Inferior parietal cortex (tissue), 1 donor: ENCODE data around the gene UBE2E1.

Source experiments
- DNase-seq: peaks from one replicate; pipeline ENCODE4 v3.0.0-alpha.2; 2016; ENCODE audit errors: extremely low spot score

Gene UBE2E1

DNA sequence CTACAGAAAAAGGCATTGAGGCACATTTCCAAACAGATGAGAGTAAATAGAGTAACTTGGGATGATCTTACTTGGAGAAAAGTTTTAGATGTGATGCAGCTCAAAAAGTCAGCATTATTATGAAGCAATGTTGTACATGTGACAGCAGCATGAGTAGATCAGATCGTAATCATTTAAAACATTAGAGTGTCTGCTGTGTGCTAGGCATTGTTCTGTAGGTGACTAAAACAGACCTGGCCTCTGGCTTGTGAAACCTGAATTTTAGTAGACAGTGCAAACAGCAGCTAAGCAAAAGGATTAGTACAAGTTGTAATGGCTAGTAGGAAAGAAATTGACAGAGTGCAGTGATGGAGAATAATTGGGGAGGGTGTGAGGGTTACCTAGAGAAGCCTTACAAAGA, 15.1 kb downstream of the UBE2E1 start:
- no peak for DNase-seq

DNA sequence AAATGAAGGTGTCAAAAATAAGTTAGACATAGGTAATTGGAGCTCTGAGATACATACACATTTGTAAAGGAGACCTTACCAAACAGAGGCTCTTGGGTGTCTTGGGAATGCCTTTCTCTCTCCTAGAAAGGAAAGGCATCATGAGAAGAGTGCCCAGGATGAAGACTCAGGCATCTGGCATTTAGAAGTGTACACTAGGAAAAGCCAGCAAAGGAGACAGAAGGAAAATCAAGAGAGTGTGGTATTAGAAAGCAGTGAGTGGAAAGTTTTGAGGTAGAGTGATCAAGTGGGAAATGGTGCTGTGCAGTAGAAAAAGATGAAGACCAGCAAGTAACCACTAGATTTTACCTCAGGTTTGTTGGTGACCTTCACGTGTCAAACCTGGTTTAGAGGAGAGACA, 16.1 kb downstream of the UBE2E1 start:
- DNase-seq, result no peak

DNA sequence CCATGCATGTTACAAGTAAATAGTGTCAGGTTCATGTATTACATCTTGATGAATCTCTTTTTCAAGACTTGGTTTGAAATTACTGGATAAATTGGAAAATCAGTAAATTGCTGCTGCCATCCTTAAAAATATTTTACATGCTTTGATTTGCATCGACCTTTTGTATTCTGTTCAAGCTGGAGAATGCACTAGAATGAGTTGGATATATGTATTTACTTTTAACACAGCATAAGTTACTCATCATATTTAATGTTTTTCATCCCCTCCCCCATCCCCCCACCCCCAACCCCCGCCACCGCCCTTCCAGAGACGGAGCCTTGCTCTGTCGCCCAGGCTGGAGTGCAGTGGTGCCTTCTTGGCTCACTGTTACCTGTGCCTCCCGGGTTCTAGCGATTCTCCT, 16.8 kb downstream of the UBE2E1 start:
- DNase-seq, result no peak

DNA sequence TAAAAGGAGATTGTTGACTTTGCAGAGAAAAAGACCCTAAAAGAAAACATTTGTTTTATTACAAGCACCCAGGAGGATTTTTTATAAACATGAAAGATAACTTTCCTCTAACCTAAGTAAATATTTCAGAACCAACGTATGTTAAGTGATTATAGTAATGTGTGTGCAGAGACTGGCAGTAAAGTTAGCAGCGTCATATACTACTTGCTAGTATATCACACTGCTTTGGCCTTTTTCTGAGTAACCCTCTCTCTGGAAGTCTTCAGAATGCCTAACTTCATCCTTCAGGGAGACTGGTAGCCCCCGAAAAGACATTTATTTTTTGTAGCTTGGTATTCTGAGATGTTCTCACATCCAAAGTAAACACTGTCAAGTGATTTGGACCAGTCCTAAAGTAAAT, 17.9 kb downstream of the UBE2E1 start:
- no peak for DNase-seq

DNA sequence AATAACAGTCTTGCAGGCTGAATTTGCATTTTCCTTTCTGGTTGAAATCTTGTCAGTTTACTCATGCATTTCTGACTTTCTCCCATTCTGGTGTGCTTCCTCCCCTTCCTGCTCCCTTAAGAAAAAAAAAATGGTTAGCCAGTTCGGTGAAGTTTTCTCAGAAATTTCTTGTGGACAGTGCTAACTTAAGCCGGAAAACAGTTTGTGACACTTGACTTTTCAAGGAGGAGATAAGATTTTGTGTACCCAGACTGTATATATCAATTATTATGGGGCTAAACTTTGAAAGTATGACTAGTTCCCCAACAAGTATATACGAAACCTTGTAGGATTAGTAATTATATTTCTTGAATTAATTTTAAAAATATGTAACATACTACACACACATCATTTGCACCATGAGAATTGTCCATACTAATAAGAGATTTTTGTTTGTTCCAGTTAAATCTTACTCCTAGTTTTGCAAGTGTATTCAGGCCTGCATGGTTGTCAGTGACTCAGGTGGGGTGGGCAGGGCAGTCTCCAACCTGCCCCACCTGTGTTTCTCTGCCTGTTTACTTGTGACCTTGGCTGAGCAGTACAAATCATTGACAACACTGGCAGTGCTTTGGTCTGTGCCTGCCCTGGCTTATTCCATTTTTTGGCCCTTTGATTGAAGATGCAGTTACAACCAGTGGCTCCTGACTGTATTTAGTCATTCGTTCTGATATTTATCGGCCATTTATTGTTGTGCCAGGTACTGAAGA, 19.1 kb downstream of the UBE2E1 start:
- no peak for DNase-seq

DNA sequence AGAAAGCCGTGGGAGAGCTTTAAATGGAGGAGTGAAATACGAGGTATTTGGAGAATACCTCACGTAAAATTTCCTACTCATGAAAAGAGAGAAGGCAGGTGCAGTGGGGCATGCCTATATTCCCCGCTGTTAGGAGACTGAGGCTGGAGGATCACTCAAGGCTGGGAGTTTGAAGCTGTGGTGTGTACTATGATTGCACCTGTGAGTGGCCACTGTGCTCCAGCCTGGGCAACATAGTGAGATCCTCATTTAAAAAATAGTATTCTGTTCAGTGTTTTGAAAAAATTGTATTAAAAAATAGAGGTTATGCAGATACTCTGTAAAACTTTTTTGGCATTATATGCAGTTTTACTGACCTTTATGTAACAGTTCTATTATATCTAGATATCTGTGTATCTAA, 20.0 kb downstream of the UBE2E1 start:
- no peak for DNase-seq

DNA sequence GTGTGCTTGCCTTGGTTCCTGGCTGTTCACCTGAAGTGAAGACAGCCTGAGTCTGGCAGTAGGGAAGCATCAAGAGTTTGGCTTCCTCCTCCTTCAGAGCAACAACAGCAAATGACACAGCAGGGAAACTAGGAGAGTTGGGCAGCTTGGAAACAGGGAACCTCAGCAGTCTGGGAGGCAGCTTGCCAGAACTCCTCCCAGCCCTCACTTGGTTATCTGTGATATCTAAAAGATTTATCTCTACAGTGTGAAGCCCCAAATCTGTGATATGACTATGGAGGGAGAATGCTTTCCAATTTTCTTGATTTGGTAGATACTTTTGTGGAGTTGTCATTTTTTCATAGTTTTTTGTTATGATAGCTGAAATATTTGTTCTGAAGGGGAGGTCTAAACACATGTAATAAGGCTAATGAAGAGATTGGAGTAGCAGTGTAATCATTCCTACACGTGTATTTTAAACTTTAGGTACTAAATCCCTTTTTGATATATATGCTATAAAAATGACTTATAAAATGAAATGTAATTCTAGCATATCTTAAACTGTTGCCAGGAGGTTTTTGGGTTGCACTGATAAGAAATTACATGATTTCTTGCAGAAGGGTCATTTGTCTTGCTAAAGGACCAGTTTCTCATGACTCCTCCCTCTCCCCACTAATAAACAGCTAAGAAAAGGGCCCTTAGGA, 20.8 kb downstream of the UBE2E1 start:
- no peak for DNase-seq

DNA sequence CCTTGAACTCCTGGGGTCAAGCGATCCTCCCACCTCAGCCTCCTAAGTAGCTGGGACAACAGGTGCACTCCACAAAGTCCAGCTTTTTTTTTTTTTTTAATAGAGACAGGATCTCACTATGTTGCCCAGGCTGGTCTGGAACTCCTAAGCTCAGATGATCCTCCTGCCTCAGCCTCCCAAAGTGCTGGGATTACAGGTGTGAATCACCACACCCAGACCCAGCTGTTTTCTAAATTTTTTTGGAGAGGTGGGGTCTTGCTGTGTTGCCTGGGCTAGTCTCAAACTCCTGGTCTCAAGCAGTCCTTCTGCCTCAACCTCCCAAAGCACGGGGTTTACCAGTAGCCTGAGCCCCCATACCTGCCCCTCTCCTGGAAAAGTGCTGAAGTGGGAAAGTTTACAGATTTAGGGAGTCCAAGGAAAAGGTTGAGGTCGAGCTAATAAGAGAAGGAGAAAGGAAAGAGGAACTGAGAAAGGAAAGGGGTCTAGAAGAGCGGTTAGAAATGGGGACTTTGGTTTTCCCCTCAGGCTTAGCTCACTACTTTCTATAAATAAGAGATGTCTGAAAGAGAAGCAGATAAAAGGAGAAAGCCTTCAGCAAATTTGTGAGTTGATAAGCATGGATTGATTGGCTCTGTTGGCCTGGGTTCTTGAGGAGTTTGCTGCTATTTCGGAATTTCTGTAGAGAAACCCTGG, 23.6 kb downstream of the UBE2E1 start:
- no peak for DNase-seq

DNA sequence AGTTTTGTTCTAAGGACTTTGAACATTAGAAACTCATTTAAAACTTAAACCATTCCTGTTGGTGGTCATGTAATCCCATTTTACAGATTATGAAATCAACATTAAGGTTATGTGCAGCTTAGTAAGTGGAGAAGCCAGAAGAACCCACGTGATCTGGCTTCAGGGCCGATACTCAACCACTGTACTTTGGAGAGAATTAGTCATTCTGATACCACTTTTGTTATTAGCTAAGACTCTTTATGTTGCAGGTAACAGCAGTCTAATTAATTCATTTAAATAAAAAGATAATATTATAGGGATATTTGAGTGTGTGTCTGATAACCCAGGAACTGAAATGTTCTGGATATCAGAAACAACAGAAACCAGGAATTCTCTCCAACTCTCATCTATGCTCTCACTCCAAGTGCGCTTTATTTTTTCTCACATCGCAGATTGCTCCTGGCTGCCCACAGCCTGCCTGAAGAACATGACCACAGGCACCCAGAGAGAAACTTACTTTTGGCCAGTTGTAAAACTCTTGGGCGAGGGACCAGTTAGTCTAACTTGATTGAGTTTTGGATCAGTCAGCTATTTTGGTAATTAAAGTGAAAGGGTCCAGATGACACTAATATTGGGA, 25.2 kb downstream of the UBE2E1 start:
- no peak for DNase-seq

DNA sequence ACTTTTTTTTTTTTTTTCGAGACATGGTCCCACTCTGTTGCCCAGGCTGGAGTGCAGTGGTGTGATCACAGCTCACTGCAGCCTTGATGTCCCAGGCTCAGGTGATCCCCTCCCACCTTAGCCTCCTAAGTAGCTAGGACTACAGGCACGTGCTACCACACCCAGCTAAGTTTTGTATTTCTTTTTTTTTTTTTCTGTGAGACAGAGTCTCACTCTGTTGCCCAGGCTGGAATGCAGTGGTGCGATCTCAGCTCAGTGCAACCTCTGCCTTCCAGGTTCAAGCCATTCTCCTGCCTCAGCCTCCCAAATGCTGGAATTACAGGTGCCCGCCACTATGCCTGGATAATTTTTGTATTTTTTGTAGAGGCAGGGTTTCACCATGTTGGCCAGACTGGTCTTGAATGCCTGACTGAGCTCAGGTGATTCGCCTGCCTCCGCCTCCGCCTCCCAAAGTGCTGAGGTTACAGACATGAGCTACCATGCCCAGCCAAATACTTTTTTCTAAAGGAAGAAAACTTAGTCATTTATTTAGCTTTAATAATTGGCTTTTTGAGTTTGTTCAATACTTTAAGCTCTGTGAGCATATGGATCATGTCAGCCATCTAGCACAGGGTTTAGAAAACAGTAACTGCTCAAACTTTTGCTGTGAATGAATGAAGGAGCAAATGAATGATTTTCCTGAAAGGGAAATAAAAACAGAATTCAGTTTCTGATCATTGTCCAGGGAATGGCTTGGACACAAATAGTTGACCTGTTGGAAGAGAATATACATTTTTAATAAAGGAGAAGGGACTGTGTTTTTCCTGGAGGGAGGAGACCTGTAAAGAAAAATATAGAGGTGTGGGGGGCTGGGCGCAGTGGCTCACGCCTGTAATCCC, 26.0 kb downstream of the UBE2E1 start:
- no peak for DNase-seq

DNA sequence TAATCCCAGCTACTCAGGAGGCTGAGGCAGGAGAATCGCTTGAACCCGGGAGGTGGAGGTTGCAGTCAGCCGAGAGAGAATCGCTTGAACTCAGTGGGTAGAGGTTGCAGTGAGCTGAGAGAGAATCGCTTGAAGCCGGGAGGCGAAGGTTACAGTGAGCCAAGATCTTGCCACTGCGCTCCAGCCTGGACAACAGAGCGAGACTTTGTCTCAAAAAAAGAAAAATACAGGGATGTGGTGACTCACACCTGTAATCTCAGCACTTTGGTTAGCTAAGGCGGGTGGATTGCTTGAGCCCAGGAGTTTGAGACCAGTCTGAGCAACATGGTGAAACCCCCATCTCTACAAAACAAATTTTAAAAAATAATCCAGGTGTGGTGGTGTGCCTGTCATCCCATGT, 26.8 kb downstream of the UBE2E1 start:
- no peak for DNase-seq

DNA sequence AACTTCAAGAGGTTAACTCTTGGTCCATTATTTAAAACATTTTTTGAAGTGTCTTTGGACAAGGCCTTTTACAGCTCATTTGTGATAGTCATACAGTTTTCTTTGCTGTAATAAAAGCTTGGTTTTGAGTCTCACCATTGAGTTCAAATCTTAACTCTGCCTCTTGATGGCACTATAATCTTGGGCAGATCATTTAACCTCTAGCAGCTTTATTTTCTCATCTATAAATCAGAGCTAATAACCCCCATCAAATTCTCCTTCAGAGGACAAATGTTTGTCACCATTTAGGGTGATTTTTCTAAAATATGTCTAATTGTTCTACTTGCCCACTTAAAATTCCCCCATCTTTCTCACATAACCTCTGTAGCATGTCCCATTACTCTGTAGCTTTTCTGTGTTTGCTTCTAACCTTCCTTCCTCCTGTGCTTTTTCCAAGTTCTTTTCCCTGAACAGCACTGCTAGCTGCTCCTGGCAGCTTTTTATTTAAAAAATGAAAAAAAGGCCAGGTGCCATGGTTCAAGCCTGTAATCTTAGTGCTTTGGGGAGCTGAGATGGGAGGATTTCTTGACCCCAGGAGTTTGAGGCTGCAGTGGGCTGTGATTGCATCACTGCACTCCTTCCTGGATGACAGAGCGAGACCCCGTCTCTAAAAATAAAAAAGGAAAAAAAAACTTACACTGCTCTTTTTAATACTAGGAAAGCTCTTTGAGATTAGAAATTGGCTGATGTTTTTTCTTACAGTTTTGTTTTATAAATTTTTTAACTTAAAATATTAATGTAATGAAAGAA, 28.5 kb downstream of the UBE2E1 start:
- no peak for DNase-seq

DNA sequence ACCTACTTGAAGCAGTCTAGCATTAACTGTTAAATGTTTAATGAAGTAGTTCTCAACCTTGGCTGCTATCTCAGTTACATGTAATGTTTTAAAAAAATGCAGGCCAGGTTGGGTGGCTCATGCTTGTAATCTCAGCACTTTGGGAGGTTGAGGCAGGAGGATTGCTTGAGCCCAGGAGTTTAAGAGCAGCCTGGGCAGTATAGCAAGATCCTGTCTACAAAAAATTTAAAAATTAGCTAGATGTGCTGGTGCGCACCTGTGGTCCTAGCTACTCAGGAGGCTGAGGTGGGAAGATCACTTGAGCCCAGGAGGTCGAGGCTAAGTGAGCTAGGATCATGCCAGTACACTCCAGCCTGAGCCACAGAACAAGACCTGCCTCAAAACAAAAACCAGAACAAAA, 29.3 kb downstream of the UBE2E1 start:
- no peak for DNase-seq

DNA sequence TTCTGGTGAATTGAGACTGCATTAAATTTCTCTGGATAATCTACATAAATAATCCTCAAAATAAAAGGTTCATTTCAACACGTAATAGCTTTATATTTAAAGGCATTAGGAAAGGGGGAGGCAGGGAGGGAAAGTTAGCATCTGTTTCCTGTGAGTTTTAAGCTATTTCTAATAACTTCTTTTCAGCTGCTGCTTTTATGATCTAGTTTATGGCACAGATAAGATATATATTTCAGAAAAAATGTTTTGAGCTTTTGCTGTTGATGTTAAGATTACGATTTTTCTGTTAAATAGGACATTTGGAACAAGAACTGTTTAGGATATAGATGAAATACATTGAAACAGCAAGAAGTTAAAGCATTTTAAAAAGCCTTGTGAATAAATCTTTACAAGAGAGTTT, 30.0 kb downstream of the UBE2E1 start:
- DNase-seq, result no peak

DNA sequence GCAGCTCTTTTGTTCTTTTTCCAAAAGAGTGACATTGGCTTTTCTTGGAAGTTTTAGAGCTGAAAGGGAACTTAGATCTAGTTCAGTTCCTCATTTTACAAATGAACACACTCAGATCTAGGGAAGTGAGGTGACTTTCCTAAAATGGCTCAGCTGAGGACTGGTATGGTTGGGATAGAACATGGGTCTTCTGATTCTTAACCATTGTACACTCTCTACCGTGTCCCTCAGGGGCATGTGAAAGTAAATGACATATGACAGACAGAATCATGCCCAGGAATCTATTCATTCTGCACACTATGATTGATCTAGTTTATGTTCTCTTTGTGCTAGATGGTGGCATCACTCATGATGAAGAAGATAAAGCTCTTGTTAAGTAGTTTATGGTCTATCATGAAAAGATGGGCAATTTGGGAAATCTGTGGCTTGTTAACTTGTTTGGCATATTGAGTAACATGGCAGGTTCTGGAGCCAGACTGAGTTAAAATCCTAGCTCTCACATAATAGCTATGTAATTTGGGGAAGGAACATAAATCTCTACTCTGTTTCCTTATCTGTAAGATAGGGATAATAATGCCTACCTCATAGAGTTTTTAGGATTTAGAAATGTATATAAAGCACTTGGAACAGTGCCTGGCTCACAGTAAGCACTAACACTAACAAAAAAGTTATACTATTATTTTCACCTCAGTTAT, 30.9 kb downstream of the UBE2E1 start:
- DNase-seq, result no peak

DNA sequence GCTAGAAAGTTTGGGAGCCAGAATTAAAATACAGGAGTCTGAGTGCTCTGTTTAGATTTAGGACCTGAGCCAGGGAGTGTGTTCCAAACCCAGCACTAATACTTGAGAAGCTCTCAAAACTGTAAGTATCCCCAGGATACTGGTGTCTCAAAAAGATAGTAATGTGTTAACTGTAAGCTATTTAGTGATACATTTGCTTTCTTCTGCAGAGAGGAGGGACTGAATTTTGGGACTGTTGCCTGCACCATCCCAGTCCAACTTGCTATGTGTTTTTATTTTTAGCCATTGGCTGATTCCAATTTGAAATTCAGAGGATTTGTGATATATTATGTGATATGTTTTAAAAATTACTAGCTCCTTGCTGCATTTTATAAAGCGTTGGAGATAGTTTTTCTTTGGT, 31.5 kb downstream of the UBE2E1 start:
- DNase-seq, result no peak

DNA sequence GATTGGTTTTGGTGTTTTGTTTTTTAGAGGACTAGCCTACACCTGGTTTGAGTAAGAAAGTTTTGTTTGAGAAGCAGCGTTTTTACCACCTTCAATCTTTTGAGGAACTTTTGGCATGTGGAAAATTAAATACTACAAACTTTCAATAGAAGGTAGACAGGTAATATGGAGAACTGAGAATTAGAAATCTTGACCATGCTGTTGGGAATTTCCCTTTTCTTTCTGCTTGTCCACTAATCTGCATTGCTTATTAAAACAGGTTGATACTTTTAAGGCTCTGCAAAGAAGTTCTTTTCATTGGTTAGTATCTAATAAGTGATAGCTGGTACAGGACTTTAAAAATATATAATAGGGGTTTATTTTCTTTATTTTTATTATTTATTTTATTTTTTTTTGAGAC, 31.9 kb downstream of the UBE2E1 start:
- DNase-seq, result no peak

DNA sequence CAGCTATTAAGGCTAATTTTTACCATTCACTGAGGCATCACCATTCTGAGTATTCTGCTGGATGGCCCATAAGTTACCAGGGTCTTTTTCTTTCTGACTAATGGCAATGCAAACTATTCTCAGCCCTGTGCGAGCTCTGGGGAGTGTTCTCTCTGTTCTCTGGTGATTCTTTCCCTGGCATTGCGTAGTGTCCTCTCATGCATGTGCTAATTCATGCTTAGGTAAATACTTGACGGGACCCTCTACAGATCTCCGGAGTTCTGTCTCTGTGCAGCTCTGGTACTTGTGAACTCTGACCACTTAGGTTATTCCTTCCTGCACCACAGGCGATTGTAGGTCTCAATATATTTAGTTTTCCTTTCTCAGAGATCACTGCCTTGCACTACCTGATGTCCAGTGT, 34.8 kb downstream of the UBE2E1 start:
- no peak for DNase-seq

DNA sequence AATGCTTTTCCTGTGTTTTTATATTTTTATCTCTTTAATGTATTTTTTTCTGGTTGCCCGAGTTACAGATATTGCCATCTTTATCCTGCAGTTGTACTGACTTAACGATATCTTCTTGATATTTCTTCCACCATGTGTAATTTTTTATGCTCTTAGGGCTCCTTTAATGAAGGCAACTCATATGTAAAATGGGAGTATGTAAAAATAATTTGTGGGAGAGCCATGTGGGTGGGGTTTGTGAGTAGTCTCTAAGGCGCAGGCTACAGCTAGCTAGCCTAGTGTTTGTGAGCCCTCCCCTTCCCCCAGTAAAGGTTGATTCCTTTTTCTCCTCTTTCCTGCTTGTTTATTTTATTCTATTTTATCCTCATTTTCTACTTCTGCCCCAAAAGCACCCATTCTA, 38.1 kb downstream of the UBE2E1 start:
- DNase-seq, result no peak
